GM12878 (cell line): ENCODE data around the gene HP1BP3. TPM values are rescaled to one million over a fixed set of nuclear protein-coding genes. Genes with fewer than 3 reads are reported as not detected.
A peak's percentile ranks its signal among the peaks of the same experiment; 100 is the strongest.

Source experiments
- ATAC-seq: fragments of 200-7000 bp; cut with Tn5 transposase; 3 replicates; pipeline ENCODE4 v1.9.1; 2020; ENCODE audit warnings: mild to moderate bottlenecking, moderate library complexity
- BruUV-seq: library from RNA; stranded (reverse); fragments of 400-500 nt; replicated peaks from 2 replicates; lab custom pipeline; 2021; lab: Mats Ljungman, UMichigan
- CTCF ChIA-PET: fragments of 300-600 bp; sonication (Branson Sonifier 250); formaldehyde crosslinking; extraction: SDS; loops from one replicate; lab custom pipeline; 2021; ENCODE audit warnings: inconsistent platforms; lab: Yijun Ruan, JAX
- POLR2A ChIA-PET: fragments of 350-600 bp; formaldehyde crosslinking; extraction: SDS; loops from one replicate; lab custom pipeline; 2021; ENCODE audit warnings: inconsistent platforms; lab: Charles Lee
- RAD21 ChIA-PET: fragments of 300-600 bp; sonication (Branson Sonifier 250); formaldehyde crosslinking; loops from one replicate; lab custom pipeline; 2023; ENCODE audit warnings: antibody characterized with exemption; ENCODE audit not compliant: unreplicated experiment; lab: Charles Lee
- SMC1A ChIA-PET: fragments of 300-600 bp; sonication (Branson Sonifier 250); formaldehyde crosslinking; loops from one replicate; lab custom pipeline; 2023; ENCODE audit not compliant: unreplicated experiment, uncharacterized antibody; lab: Charles Lee
- DNase-seq: peaks from one replicate; pipeline ENCODE4 v3.0.0-alpha.2; 2011; ENCODE audit warnings: low read depth, low spot score
- FAIRE-seq: peaks from 3 replicates; lab custom pipeline; 2011; peaks lifted over from hg19 to GRCh38; lab: Jason Lieb, UNC
- H2AFZ ChIP-seq: 2 replicates; pipeline ENCODE4 v1.6.0; 2011; ENCODE audit warnings: low read depth, low read length, control low read depth; ENCODE audit not compliant: control insufficient read depth
- H3K27ac ChIP-seq: 2 replicates; pipeline ENCODE4 v1.5.1; 2011; ENCODE audit warnings: control low read depth; ENCODE audit not compliant: control insufficient read depth, insufficient read depth
- H3K27me3 ChIP-seq, 2 experiments: replicated peaks in 1 of 2; 2 replicates each; pipeline versions ENCODE4 v1.6.0 to v1.6.1; 2011; ENCODE audit warnings: low read length in 1 of 2; ENCODE audit not compliant: control insufficient read depth in 2 of 2, insufficient read depth in 2 of 2
- H3K36me3 ChIP-seq, 2 experiments: 2 replicates each; pipeline ENCODE4 v1.5.1; 2011; ENCODE audit warnings: low read length in 1 of 2; ENCODE audit not compliant: control insufficient read depth in 2 of 2, insufficient read depth in 2 of 2
- H3K4me1 ChIP-seq: 2 replicates; pipeline ENCODE4 v1.6.1; 2011; ENCODE audit warnings: mild to moderate bottlenecking, low read length, moderate library complexity, mixed read lengths; ENCODE audit not compliant: control insufficient read depth, insufficient read depth
- H3K4me2 ChIP-seq: 2 replicates; pipeline ENCODE4 v1.6.0; 2011; ENCODE audit warnings: control low read depth; ENCODE audit not compliant: control insufficient read depth, insufficient read depth
- H3K4me3 ChIP-seq: fragments of 200-600 bp; sonication (generic); 2 replicates; pipeline ENCODE4 v1.5.1; 2016
- H3K79me2 ChIP-seq: 2 replicates; pipeline ENCODE4 v1.6.0; 2011; ENCODE audit warnings: low read length; ENCODE audit not compliant: control insufficient read depth, insufficient read depth
- H3K9ac ChIP-seq: 2 replicates; pipeline ENCODE4 v1.8.0; 2011; ENCODE audit warnings: low read length, control low read depth, mixed read lengths; ENCODE audit not compliant: control insufficient read depth, insufficient read depth
- H3K9me3 ChIP-seq: replicated peaks from 3 replicates; pipeline ENCODE4 v1.5.1; 2011; ENCODE audit warnings: mild to moderate bottlenecking, low read length; ENCODE audit not compliant: control insufficient read depth, insufficient read depth
- H4K20me1 ChIP-seq: 2 replicates; pipeline ENCODE4 v1.6.0; 2011; ENCODE audit not compliant: control insufficient read depth, insufficient read depth
- IKZF1 ChIP-seq: fragments of 450-650 bp; conservative IDR thresholded peaks from 2 replicates; pipeline ENCODE4 v1.6.1; 2017; ENCODE audit warnings: antibody characterized with exemption, mild to moderate bottlenecking
- JUNB ChIP-seq: IDR thresholded peaks from 2 replicates; pipeline ENCODE4 v1.6.1; 2016; ENCODE audit warnings: antibody characterized with exemption, mild to moderate bottlenecking
- NKRF ChIP-seq: fragments of 450-650 bp; conservative IDR thresholded peaks from 2 replicates; pipeline ENCODE4 v1.6.1; 2017; ENCODE audit warnings: mild to moderate bottlenecking, moderate library complexity
- WGBS: methylation state at CpG from one replicate; pipeline ENCODE4 v1.1.6; 2016; ENCODE audit warnings: low lambda C conversion rate; ENCODE audit not compliant: insufficient replicate concordance, insufficient coverage; ENCODE audit errors: missing lambda C conversion rate; 5-methylcytosine and 5-hydroxymethylcytosine counted together
- in situ Hi-C: fragments of 300-500 bp; cut with MboI; formaldehyde crosslinking; loops from 9 replicates; pipeline ENCODE4 v1.14.3; 2018; ENCODE audit warnings: mixed read lengths
- intact Hi-C: fragments of 100-400 bp; cut with micrococcal nuclease; formaldehyde crosslinking; loops from one replicate; pipeline ENCODE4 v1.14.2; 2022; ENCODE audit not compliant: unreplicated experiment
- polyA plus RNA-seq, 11 experiments: library from polyadenylated mRNA; depleted of rRNA in 4 of 11; unstranded in 6 of 11; stranded (reverse) in 5 of 11; fragments of >200 nt; fragmentation: Nextera tagmentation in 4 of 11; fragmentation: Illumina TruSeq in 1 of 11; extraction: Ambion mirVana in 4 of 11; extraction: Trizol in 1 of 11; gene quantifications; 1 replicate in 1 of 11; 2 replicates in 10 of 11; pipeline versions ENCODE4 v1.2.1 to v1.2.3, GENCODE V29; 2011 to 2016; ENCODE audit warnings: inconsistent platforms in 2 of 11, missing spikeins in 2 of 11, low read depth in 1 of 11
- total RNA-seq, 4 experiments: library from RNA; depleted of rRNA in 3 of 4; stranded (reverse); fragments of >200 nt in 3 of 4; fragmentation: Illumina TruSeq in 1 of 4; extraction: Trizol in 1 of 4; gene quantifications; 2 replicates each; pipeline versions ENCODE4 v1.2.1 to v1.2.3, GENCODE V29; 2013 to 2021
- TF ChIP-seq, protein P1 (sequence below): fragments of 450-650 bp; IDR thresholded peaks from 2 replicates; pipeline ENCODE4 v1.6.1; 2014; ENCODE audit warnings: mild to moderate bottlenecking
- TF ChIP-seq, protein P2 (sequence below): IDR thresholded peaks from 2 replicates; pipeline ENCODE4 v1.6.1; 2012; ENCODE audit warnings: low read depth, low read length, improper control_type of control experiment
- TF ChIP-seq, protein P3 (sequence below), 3 experiments: IDR thresholded peaks in 2 of 3; conservative IDR thresholded peaks in 1 of 3; 2 replicates each; pipeline ENCODE4 v1.5.1; 2011; ENCODE audit warnings: low read depth in 3 of 3, low read length in 3 of 3, mild to moderate bottlenecking in 3 of 3, control low read depth in 2 of 3, moderate library complexity in 2 of 3, inconsistent platforms in 1 of 3, mixed read lengths in 1 of 3; ENCODE audit not compliant: control insufficient read depth in 2 of 3, insufficient read depth in 1 of 3; ENCODE audit errors: extremely low read depth in 1 of 3
- TF ChIP-seq, protein P4 (sequence below): IDR thresholded peaks from 2 replicates; pipeline ENCODE4 v1.6.1; 2011; ENCODE audit warnings: mild to moderate bottlenecking, low read depth, low read length, moderate library complexity; ENCODE audit not compliant: insufficient replicate concordance
- TF ChIP-seq, protein P5 (sequence below): fragments of 450-650 bp; IDR thresholded peaks from 2 replicates; pipeline ENCODE4 v1.6.1; 2017; ENCODE audit warnings: mild to moderate bottlenecking, moderate library complexity

Gene HP1BP3
- total and polyA plus RNA-seq, 10 of the 15 experiments (the other 5 are each of a cell fraction or from before 2014, with no cell fraction given) = 32.6 to 188 (median 133) TPM

GRCh38 chr1:20696397-20697333, 90.4 kb downstream of the HP1BP3 start:
- ATAC-seq (peak; percentile 99), FAIRE-seq (peak; percentile 88), DNase-seq (peak; percentile 1)
- peak overlapping the region; percentile 65 for H3K9ac ChIP-seq
- H2AFZ ChIP-seq = peak overlapping the region; percentile 100
- H3K27me3 ChIP-seq = no peaks in the 10 kb centered on the region
- intact Hi-C loops = loop anchor here (2.0 to 10.0 kb wide), 2 partner anchors 288 to 498 kb away; no protein-coding TSS in a partner anchor
- H3K4me2 ChIP-seq = peak overlapping the region; percentile 99
- no peak overlapping the region for H3K27ac ChIP-seq
- in situ Hi-C loops = loop anchor here (5.0 kb wide), 1 partner anchor 496 kb away; no protein-coding TSS in a partner anchor
- POLR2A ChIA-PET = interaction anchor here (0.9 kb wide), 1 partner anchor 499 kb away, joined by 3 read pairs; no protein-coding TSS in a partner anchor
- H4K20me1 ChIP-seq = no peaks in the 10 kb centered on the region
- H3K4me1 ChIP-seq = peaks cover 6% of the 10 kb centered on the region
- no peaks in the 10 kb centered on the region for H3K79me2 ChIP-seq
- no peaks in the 10 kb centered on the region for H3K9me3 ChIP-seq
- 9% methylated on average over 36 of the region's 46 CpGs for WGBS
- SMC1A ChIA-PET = interaction anchor here (0.7 to 2.4 kb wide), 6 partner anchors 10 to 498 kb away, joined by 3 to 33 read pairs (median 3); no protein-coding TSS in a partner anchor
- H3K4me3 ChIP-seq = peak overlapping the region; percentile 94
- RAD21 ChIA-PET = interaction anchor here (0.6 to 2.5 kb wide), 9 partner anchors 35 to 875 kb away, joined by 3 to 43 read pairs (median 4); partner anchors contain the start of gene SH2D5
- CTCF ChIA-PET = interaction anchor here (0.5 to 4.6 kb wide), 38 partner anchors 9 to 1776 kb away, joined by 3 to 120 read pairs (median 4); partner anchors contain the start of gene SH2D5
- BruUV-seq = no TSS peak
- H3K36me3 ChIP-seq = no peaks in the 10 kb centered on the region
- TF ChIP-seq, protein P1, sequence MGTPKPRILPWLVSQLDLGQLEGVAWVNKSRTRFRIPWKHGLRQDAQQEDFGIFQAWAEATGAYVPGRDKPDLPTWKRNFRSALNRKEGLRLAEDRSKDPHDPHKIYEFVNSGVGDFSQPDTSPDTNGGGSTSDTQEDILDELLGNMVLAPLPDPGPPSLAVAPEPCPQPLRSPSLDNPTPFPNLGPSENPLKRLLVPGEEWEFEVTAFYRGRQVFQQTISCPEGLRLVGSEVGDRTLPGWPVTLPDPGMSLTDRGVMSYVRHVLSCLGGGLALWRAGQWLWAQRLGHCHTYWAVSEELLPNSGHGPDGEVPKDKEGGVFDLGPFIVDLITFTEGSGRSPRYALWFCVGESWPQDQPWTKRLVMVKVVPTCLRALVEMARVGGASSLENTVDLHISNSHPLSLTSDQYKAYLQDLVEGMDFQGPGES = no peak
- TF ChIP-seq, protein P2, sequence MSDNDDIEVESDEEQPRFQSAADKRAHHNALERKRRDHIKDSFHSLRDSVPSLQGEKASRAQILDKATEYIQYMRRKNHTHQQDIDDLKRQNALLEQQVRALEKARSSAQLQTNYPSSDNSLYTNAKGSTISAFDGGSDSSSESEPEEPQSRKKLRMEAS = peak; percentile 74; the same call in 1 of the 2 replicates
- no peak for TF ChIP-seq NKRF
- TF ChIP-seq, protein P3, sequence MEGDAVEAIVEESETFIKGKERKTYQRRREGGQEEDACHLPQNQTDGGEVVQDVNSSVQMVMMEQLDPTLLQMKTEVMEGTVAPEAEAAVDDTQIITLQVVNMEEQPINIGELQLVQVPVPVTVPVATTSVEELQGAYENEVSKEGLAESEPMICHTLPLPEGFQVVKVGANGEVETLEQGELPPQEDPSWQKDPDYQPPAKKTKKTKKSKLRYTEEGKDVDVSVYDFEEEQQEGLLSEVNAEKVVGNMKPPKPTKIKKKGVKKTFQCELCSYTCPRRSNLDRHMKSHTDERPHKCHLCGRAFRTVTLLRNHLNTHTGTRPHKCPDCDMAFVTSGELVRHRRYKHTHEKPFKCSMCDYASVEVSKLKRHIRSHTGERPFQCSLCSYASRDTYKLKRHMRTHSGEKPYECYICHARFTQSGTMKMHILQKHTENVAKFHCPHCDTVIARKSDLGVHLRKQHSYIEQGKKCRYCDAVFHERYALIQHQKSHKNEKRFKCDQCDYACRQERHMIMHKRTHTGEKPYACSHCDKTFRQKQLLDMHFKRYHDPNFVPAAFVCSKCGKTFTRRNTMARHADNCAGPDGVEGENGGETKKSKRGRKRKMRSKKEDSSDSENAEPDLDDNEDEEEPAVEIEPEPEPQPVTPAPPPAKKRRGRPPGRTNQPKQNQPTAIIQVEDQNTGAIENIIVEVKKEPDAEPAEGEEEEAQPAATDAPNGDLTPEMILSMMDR (IDR thresholded peaks at IDR 0.05 in 2 of 3, conservative IDR thresholded peaks at IDR 0.05 in 1 of 3; ENCODE audit: control insufficient read depth in 2 of 3, extremely low read depth in 1 of 3, insufficient read depth in 1 of 3, low read depth in 3 of 3, low read length in 3 of 3) = peak; percentile 73 to 97 (median 89)
- no peak for TF ChIP-seq JUNB
- TF ChIP-seq, protein P4, sequence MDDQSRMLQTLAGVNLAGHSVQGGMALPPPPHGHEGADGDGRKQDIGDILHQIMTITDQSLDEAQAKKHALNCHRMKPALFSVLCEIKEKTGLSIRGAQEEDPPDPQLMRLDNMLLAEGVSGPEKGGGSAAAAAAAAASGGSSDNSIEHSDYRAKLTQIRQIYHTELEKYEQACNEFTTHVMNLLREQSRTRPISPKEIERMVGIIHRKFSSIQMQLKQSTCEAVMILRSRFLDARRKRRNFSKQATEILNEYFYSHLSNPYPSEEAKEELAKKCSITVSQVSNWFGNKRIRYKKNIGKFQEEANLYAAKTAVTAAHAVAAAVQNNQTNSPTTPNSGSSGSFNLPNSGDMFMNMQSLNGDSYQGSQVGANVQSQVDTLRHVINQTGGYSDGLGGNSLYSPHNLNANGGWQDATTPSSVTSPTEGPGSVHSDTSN = no peak
- TF ChIP-seq, protein P5, sequence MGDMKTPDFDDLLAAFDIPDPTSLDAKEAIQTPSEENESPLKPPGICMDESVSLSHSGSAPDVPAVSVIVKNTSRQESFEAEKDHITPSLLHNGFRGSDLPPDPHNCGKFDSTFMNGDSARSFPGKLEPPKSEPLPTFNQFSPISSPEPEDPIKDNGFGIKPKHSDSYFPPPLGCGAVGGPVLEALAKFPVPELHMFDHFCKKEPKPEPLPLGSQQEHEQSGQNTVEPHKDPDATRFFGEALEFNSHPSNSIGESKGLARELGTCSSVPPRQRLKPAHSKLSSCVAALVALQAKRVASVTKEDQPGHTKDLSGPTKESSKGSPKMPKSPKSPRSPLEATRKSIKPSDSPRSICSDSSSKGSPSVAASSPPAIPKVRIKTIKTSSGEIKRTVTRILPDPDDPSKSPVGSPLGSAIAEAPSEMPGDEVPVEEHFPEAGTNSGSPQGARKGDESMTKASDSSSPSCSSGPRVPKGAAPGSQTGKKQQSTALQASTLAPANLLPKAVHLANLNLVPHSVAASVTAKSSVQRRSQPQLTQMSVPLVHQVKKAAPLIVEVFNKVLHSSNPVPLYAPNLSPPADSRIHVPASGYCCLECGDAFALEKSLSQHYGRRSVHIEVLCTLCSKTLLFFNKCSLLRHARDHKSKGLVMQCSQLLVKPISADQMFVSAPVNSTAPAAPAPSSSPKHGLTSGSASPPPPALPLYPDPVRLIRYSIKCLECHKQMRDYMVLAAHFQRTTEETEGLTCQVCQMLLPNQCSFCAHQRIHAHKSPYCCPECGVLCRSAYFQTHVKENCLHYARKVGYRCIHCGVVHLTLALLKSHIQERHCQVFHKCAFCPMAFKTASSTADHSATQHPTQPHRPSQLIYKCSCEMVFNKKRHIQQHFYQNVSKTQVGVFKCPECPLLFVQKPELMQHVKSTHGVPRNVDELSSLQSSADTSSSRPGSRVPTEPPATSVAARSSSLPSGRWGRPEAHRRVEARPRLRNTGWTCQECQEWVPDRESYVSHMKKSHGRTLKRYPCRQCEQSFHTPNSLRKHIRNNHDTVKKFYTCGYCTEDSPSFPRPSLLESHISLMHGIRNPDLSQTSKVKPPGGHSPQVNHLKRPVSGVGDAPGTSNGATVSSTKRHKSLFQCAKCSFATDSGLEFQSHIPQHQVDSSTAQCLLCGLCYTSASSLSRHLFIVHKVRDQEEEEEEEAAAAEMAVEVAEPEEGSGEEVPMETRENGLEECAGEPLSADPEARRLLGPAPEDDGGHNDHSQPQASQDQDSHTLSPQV = no peak
- TF ChIP-seq IKZF1 = peak; percentile 60
